Liver (tissue), 3 donors: ENCODE measurements around the gene MMP27.

ENCODE experiments used
- CTCF ChIP-seq: fragments of 150-350 bp; IDR thresholded peaks from 2 replicates; pipeline ENCODE4 v1.5.1; 2017; ENCODE audit warnings: improper control_type of control experiment, low read depth, low read length; ENCODE audit not compliant: missing input control
- EGR1 ChIP-seq, 2 donors: IDR thresholded peaks; 2 replicates each; pipeline ENCODE4 v1.6.1; 2016 to 2018; ENCODE audit warnings: antibody characterized with exemption in 2 of 2, low read depth in 2 of 2
- FOXA2 ChIP-seq: IDR thresholded peaks from 2 replicates; pipeline ENCODE4 v1.6.1; 2016; ENCODE audit warnings: antibody characterized with exemption
- MAX ChIP-seq: IDR thresholded peaks from 2 replicates; pipeline ENCODE4 v1.6.1; 2016; ENCODE audit warnings: antibody characterized with exemption
- RAD21 ChIP-seq, 2 donors: IDR thresholded peaks; 2 replicates each; pipeline ENCODE4 v1.6.1; 2016; ENCODE audit warnings: antibody characterized with exemption in 2 of 2, mild to moderate bottlenecking in 2 of 2
- REST ChIP-seq: IDR thresholded peaks from 2 replicates; pipeline ENCODE4 v1.6.1; 2016; ENCODE audit warnings: antibody characterized with exemption, mild to moderate bottlenecking
- SP1 ChIP-seq: IDR thresholded peaks from 2 replicates; pipeline ENCODE4 v1.6.1; 2018; ENCODE audit warnings: antibody characterized with exemption, mild to moderate bottlenecking
- TAF1 ChIP-seq: conservative IDR thresholded peaks from 2 replicates; pipeline ENCODE4 v1.6.1; 2016; ENCODE audit warnings: antibody characterized with exemption, mild to moderate bottlenecking
- YY1 ChIP-seq: IDR thresholded peaks from 2 replicates; pipeline ENCODE4 v1.6.1; 2016; ENCODE audit warnings: antibody characterized with exemption, mild to moderate bottlenecking
- donor health status: healthy.
- donor health status: healthy.

GRCh38 chr11:102753267-102753666, 47.7 kb upstream of the MMP27 start:
- TF ChIP-seq CTCF (no peak), TAF1 (no peak), REST (no peak), RAD21 (IDR thresholded peaks at IDR 0.05) (no peak), EGR1 (IDR thresholded peaks at IDR 0.05; ENCODE audit: low read depth in 2 of 2) (no peak), FOXA2 (no peak), SP1 (no peak), MAX (no peak), YY1 (no peak)
